ENCODE data around the gene ESRRB.

- TF ChIP-seq TEAD4 (IDR thresholded peaks at IDR 0.05) = no peak
- TF ChIP-seq CEBPB (IDR thresholded peaks at IDR 0.05) = no peak
- no peak for TF ChIP-seq TCF12 (IDR thresholded peaks at IDR 0.05; ENCODE audit: low read depth)
- no peak for TF ChIP-seq FOXM1 (IDR thresholded peaks at IDR 0.05; ENCODE audit: borderline replicate concordance, low read depth)
Measured at GRCh38 chr14:76405627-76406026, 29.7 kb downstream of the ESRRB start.
